MM.1S (cell line): ENCODE measurements around the gene EFHC2.

ENCODE experiments used
- DNase-seq: peaks from one replicate; pipeline ENCODE4 v3.0.0-alpha.2; 2015
- H2AFZ ChIP-seq: fragments of 300-600 bp; sonication (generic); 2 replicates; pipeline ENCODE4 v1.6.0; 2016; ENCODE audit warnings: antibody characterized with exemption, low read length
- H3F3A ChIP-seq: fragments of 300-600 bp; sonication (generic); 2 replicates; pipeline ENCODE4 v1.6.1; 2016; ENCODE audit warnings: mild to moderate bottlenecking, antibody characterized with exemption, low read length, moderate library complexity, mixed read lengths; ENCODE audit not compliant: insufficient read depth
- H3K27ac ChIP-seq: fragments of 300-600 bp; sonication (generic); 2 replicates; pipeline ENCODE4 v1.5.1; 2016; ENCODE audit warnings: mild to moderate bottlenecking, low read length
- H3K27me3 ChIP-seq: fragments of 300-600 bp; sonication (generic); replicated peaks from 2 replicates; pipeline ENCODE4 v1.6.0; 2016; ENCODE audit warnings: low read length; ENCODE audit not compliant: insufficient read depth
- H3K36me3 ChIP-seq: fragments of 300-600 bp; sonication (generic); replicated peaks from 2 replicates; pipeline ENCODE4 v1.6.1; 2016; ENCODE audit warnings: mild to moderate bottlenecking, low read length, mixed read lengths; ENCODE audit not compliant: insufficient read depth
- H3K4me1 ChIP-seq: fragments of 300-600 bp; sonication (generic); 2 replicates; pipeline ENCODE4 v1.6.1; 2016; ENCODE audit warnings: low read length, mixed read lengths
- H3K4me2 ChIP-seq: fragments of 300-600 bp; sonication (generic); 2 replicates; pipeline ENCODE4 v1.6.0; 2016; ENCODE audit warnings: low read depth, low read length
- H3K4me3 ChIP-seq: fragments of 300-600 bp; sonication (generic); 2 replicates; pipeline ENCODE4 v1.5.1; 2016; ENCODE audit warnings: low read length, mixed read lengths
- H3K79me2 ChIP-seq: fragments of 300-600 bp; sonication (generic); 2 replicates; pipeline ENCODE4 v1.6.1; 2016; ENCODE audit warnings: mixed run types, low read length, mixed read lengths
- H3K9ac ChIP-seq: fragments of 300-600 bp; sonication (generic); 2 replicates; pipeline ENCODE4 v1.6.1; 2016; ENCODE audit warnings: low read length, mixed read lengths
- H3K9me2 ChIP-seq: fragments of 300-600 bp; sonication (generic); replicated peaks from 2 replicates; pipeline ENCODE4 v1.6.1; 2016; ENCODE audit warnings: mild to moderate bottlenecking, low read length, mixed read lengths; ENCODE audit not compliant: insufficient read depth
- H3K9me3 ChIP-seq: fragments of 300-600 bp; sonication (generic); replicated peaks from 2 replicates; pipeline ENCODE4 v1.6.1; 2016; ENCODE audit warnings: mild to moderate bottlenecking, low read length, mixed read lengths; ENCODE audit not compliant: insufficient read depth
- H4K20me1 ChIP-seq: fragments of 300-600 bp; sonication (generic); 2 replicates; pipeline ENCODE4 v1.6.1; 2016; ENCODE audit warnings: mild to moderate bottlenecking, low read length, moderate library complexity, mixed read lengths; ENCODE audit not compliant: insufficient read depth
- CTCF ChIP-seq: fragments of 300-600 bp; sonication (generic); IDR thresholded peaks from 2 replicates; pipeline ENCODE4 v1.5.1; 2016; ENCODE audit warnings: antibody characterized with exemption, low read length, mixed read lengths
- EZH2 ChIP-seq: fragments of 300-600 bp; sonication (generic); optimal IDR thresholded peaks from 2 replicates; pipeline ENCODE3; 2017; ENCODE audit warnings: low read depth, mild to moderate bottlenecking, antibody characterized with exemption, low read length, mixed read lengths
- EZH2phosphoT487 ChIP-seq: fragments of 300-600 bp; sonication (generic); IDR thresholded peaks from 2 replicates; pipeline ENCODE4 v1.6.1; 2018; ENCODE audit warnings: antibody characterized with exemption, low read length

Gene EFHC2

GRCh38 chrX:44147130-44147529, 196.3 kb downstream of the EFHC2 start:
- TF ChIP-seq EZH2 (no peak), EZH2phosphoT487 (no peak), CTCF (no peak)
- H4K20me1 ChIP-seq = no peaks in the 10 kb centered on the region

GRCh38 chrX:44144177-44144945, 199.1 kb downstream of the EFHC2 start:
- no peaks in the 10 kb centered on the region for H3K9me3 ChIP-seq
- no peaks in the 10 kb centered on the region for H3F3A ChIP-seq
- no peak overlapping the region for H2AFZ ChIP-seq
- H3K9me2 ChIP-seq = no peaks in the 10 kb centered on the region
- DNase-seq = no peak
- H3K79me2 ChIP-seq = no peaks in the 10 kb centered on the region
- no peak overlapping the region for H3K9ac ChIP-seq
- H3K27me3 ChIP-seq = no peaks in the 10 kb centered on the region
- no peak overlapping the region for H3K4me2 ChIP-seq
- H4K20me1 ChIP-seq = no peaks in the 10 kb centered on the region
- TF ChIP-seq EZH2phosphoT487 (no peak), CTCF (no peak), EZH2 (no peak)
- H3K27ac ChIP-seq = no peak overlapping the region
- H3K4me3 ChIP-seq = no peak overlapping the region
- no peaks in the 10 kb centered on the region for H3K36me3 ChIP-seq
- no peaks in the 10 kb centered on the region for H3K4me1 ChIP-seq

More at GRCh38 chrX:44147130-44147529, 196.3 kb downstream of the EFHC2 start:
- H3K4me3 ChIP-seq = no peak overlapping the region
- H3K9ac ChIP-seq = no peak overlapping the region
- H3K4me1 ChIP-seq = no peaks in the 10 kb centered on the region
- no peak for DNase-seq
- H2AFZ ChIP-seq = no peak overlapping the region
- H3K36me3 ChIP-seq = no peaks in the 10 kb centered on the region
- no peak overlapping the region for H3K4me2 ChIP-seq
- no peaks in the 10 kb centered on the region for H3K9me3 ChIP-seq
- no peaks in the 10 kb centered on the region for H3K9me2 ChIP-seq
- H3K27ac ChIP-seq = no peak overlapping the region
- H3F3A ChIP-seq = no peaks in the 10 kb centered on the region
- H3K79me2 ChIP-seq = no peaks in the 10 kb centered on the region
- no peaks in the 10 kb centered on the region for H3K27me3 ChIP-seq

- no peak overlapping the region for H3K27ac ChIP-seq
- no peak for DNase-seq
- H3K27me3 ChIP-seq = no peaks in the 10 kb centered on the region
- no peak overlapping the region for H2AFZ ChIP-seq
- H3F3A ChIP-seq = no peaks in the 10 kb centered on the region
- no peak overlapping the region for H3K4me2 ChIP-seq
- TF ChIP-seq EZH2phosphoT487 (no peak), EZH2 (no peak), CTCF (no peak)
- no peaks in the 10 kb centered on the region for H3K36me3 ChIP-seq
- no peaks in the 10 kb centered on the region for H3K9me2 ChIP-seq
- no peaks in the 10 kb centered on the region for H4K20me1 ChIP-seq
- no peak overlapping the region for H3K9ac ChIP-seq
- no peaks in the 10 kb centered on the region for H3K9me3 ChIP-seq
- no peaks in the 10 kb centered on the region for H3K79me2 ChIP-seq
- H3K4me3 ChIP-seq = no peak overlapping the region
- H3K4me1 ChIP-seq = no peaks in the 10 kb centered on the region
Observed at GRCh38 chrX:44143061-44143602, 200.3 kb downstream of the EFHC2 start.
